Brain microvascular endothelial cell (primary cell): ENCODE data around the gene HES5.

Source experiments
- DNase-seq: peaks from one replicate; pipeline ENCODE4 v3.0.0-alpha.2; 2020
- H3K27ac ChIP-seq: fragments of 250-450 bp; sonication (Bioruptor Pico); 2 replicates; pipeline ENCODE4 v1.5.1; 2020; ENCODE audit warnings: mild to moderate bottlenecking, moderate library complexity
- H3K27me3 ChIP-seq: fragments of 250-450 bp; sonication (Bioruptor Pico); replicated peaks from 2 replicates; pipeline ENCODE4 v1.5.1; 2020; ENCODE audit warnings: mild to moderate bottlenecking
- H3K36me3 ChIP-seq: fragments of 250-450 bp; sonication (Bioruptor Pico); replicated peaks from 2 replicates; pipeline ENCODE4 v1.5.1; 2020; ENCODE audit warnings: mild to moderate bottlenecking
- H3K4me3 ChIP-seq: 2 replicates; pipeline ENCODE4 v1.5.1; 2011; ENCODE audit warnings: low read depth, mild to moderate bottlenecking, control low read depth, low read length, moderate library complexity
- CTCF ChIP-seq: IDR thresholded peaks from 2 replicates; pipeline ENCODE4 v1.5.1; 2011; ENCODE audit warnings: low read depth, mild to moderate bottlenecking, moderate library complexity, low read length, control low read depth, inconsistent platforms; ENCODE audit errors: missing control alignments
- in situ Hi-C: cut with HindIII; loops from 2 replicates; pipeline ENCODE4 v1.10.0; 2017; ENCODE audit warnings: low sequenced_read_pairs, low pct_ligation_motif_present

Gene HES5

DNA sequence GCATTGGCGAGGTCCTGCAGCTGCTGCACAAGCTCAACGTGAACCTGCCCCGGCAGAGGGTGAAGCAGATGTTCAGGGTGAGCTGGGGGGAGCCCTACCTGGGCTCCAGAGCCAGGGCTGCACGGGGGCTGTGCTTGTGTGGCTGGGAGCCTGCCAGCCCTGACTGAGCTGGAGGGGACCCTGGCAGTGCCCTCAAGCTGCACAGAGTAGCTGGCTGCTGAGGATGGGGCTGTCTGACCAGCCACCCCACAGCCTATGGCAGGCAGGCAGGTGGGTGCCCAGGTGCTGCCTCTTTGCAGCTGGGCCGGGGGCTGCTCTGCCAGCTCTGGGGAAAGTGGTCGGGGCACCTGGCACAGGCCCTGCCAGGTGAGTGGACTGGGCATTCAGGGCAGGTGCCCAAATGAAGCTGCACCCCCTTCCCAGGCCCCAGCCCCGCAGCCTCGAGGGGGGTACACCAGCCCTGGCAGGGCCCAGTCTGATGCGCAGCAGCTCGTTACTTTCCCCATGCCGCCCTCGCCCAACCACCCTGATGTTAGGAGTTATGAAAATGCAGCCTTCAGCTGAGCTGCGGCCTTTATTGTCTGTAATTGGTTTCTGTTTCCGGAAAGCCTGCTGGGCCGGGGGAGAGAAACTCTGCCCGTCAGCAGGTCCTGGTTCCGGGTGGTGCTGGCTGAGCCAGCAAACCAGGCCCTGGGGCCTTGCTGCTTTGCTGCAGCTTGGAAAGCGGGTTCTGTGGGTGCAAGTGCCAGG, 49.7 kb downstream of the HES5 start:
- in situ Hi-C loops: no loop called here
- no peak for TF ChIP-seq CTCF
- no peak overlapping the region for H3K27ac ChIP-seq
- DNase-seq: no peak
- H3K27me3 ChIP-seq: no peaks in the 10 kb centered on the region
- no peaks in the 10 kb centered on the region for H3K36me3 ChIP-seq
- no peak overlapping the region for H3K4me3 ChIP-seq

GRCh38 chr1:2479618-2480017, 50.4 kb downstream of the HES5 start:
- H3K27me3 ChIP-seq: no peaks in the 10 kb centered on the region
- H3K4me3 ChIP-seq: no peak overlapping the region
- H3K36me3 ChIP-seq: no peaks in the 10 kb centered on the region
- H3K27ac ChIP-seq: no peak overlapping the region
- in situ Hi-C loops: no loop called here
- no peak for DNase-seq
- no peak for TF ChIP-seq CTCF

DNA sequence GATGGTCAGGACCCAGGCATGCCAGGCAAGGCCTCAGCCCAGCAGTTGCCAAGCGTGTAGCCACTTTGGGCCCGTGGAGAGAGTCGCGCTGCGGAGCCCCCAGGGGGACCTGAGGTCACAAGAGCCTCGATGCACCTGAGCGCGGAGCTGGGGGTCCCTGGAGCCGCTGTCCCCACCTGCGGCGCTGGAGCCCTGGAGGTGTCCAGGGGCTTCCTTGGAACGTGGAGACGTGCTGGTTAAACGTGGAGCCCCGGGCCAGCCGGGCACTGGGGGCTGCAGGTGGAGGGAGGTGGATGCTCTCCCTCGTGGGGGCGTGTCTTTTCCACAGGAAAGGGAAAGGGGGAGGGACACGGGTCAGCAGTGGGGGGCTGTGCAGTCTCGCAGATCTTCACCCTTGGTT, 50.9 kb downstream of the HES5 start:
- no peak overlapping the region for H3K27ac ChIP-seq
- H3K27me3 ChIP-seq: no peaks in the 10 kb centered on the region
- no peaks in the 10 kb centered on the region for H3K36me3 ChIP-seq
- H3K4me3 ChIP-seq: no peak overlapping the region
- no peak for DNase-seq
- no peak for TF ChIP-seq CTCF
- in situ Hi-C loops: no loop called here
